ENCODE data around the gene GAB2.

GRCh38 chr11:78429209-78429608 lies 11.6 kb upstream of the GAB2 start:
- TF ChIP-seq POLR2A (IDR thresholded peaks at IDR 0.05; ENCODE audit: low read length) (no peak), GATA1 (IDR thresholded peaks at IDR 0.05; ENCODE audit: low read depth, low read length) (no peak)

Data from erythroblast (primary cell).